ENCODE measurements around the gene BMP10.

DNA sequence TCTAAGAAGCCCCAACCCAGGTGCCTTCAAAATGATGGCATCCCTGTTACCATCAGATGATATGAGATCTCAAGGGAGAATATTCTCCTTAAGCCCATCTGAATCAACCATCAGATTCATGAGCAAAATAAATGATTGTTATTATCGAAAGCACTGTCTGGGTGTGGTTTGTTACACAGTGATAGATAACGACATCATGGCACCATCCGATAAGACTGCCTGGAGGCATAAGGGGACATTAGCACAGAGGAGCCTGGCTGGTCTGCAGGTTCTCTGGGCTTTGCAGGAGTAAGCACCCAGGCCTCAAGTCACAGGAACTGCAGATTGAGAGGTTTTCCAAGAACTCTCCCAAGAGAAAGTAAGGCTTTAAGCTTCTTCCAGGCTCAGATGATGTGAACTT lies 15.6 kb downstream of the BMP10 start:
- TF ChIP-seq, protein P1, sequence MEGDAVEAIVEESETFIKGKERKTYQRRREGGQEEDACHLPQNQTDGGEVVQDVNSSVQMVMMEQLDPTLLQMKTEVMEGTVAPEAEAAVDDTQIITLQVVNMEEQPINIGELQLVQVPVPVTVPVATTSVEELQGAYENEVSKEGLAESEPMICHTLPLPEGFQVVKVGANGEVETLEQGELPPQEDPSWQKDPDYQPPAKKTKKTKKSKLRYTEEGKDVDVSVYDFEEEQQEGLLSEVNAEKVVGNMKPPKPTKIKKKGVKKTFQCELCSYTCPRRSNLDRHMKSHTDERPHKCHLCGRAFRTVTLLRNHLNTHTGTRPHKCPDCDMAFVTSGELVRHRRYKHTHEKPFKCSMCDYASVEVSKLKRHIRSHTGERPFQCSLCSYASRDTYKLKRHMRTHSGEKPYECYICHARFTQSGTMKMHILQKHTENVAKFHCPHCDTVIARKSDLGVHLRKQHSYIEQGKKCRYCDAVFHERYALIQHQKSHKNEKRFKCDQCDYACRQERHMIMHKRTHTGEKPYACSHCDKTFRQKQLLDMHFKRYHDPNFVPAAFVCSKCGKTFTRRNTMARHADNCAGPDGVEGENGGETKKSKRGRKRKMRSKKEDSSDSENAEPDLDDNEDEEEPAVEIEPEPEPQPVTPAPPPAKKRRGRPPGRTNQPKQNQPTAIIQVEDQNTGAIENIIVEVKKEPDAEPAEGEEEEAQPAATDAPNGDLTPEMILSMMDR (conservative IDR thresholded peaks at IDR 0.05; ENCODE audit: low read length), result no peak
- no peak for TF ChIP-seq EZH2phosphoT487 (IDR thresholded peaks at IDR 0.05; ENCODE audit: borderline replicate concordance, low read depth, low read length)

Data from OCI-LY7 (cell line).